Endothelial cell (in vitro differentiated cells): ENCODE data around the gene ENSA. TPM values are rescaled to one million over a fixed set of nuclear protein-coding genes. Genes with fewer than 3 reads are reported as not detected.
A peak's percentile ranks its signal among the peaks of the same experiment; 100 is the strongest.

Experiments
- DNase-seq: peaks from one replicate; pipeline ENCODE4 v3.0.0; 2021; ENCODE audit warnings: low spot score
- H3K27ac Mint-ChIP-seq: one replicate; pipeline ENCODE4 v1.8.0; 2021; ENCODE audit warnings: mixed read lengths, inconsistent platforms; ENCODE audit not compliant: unreplicated experiment
- H3K27me3 Mint-ChIP-seq: one replicate; pipeline ENCODE4 v1.8.0; 2021; ENCODE audit warnings: mild to moderate bottlenecking, moderate library complexity, mixed read lengths, inconsistent platforms; ENCODE audit not compliant: unreplicated experiment
- H3K36me3 Mint-ChIP-seq: one replicate; pipeline ENCODE4 v1.8.0; 2021; ENCODE audit warnings: mild to moderate bottlenecking, low read depth, mixed read lengths, inconsistent platforms; ENCODE audit not compliant: unreplicated experiment
- H3K4me1 Mint-ChIP-seq: one replicate; pipeline ENCODE4 v1.8.0; 2021; ENCODE audit warnings: mild to moderate bottlenecking, mixed read lengths, inconsistent platforms; ENCODE audit not compliant: unreplicated experiment
- H3K4me3 Mint-ChIP-seq: one replicate; pipeline ENCODE4 v1.8.0; 2021; ENCODE audit warnings: mild to moderate bottlenecking, mixed read lengths, inconsistent platforms; ENCODE audit not compliant: unreplicated experiment
- H3K9me3 Mint-ChIP-seq: one replicate; pipeline ENCODE4 v1.8.0; 2021; ENCODE audit warnings: mixed read lengths, inconsistent platforms; ENCODE audit not compliant: unreplicated experiment
- long read RNA-seq: library from polyadenylated mRNA; unstranded; transcript quantifications from one replicate; pipeline ENCODE4 v2.0.0, GENCODE V29; 2020; ENCODE audit not compliant: unreplicated experiment
- total RNA-seq: library from RNA; stranded (reverse); fragmentation: NEBNext Ultra II Directional; extraction: Animal tissue kit (Norgen Biotek cat#: 25700); gene quantifications from one replicate; pipeline ENCODE4 v1.2.1, GENCODE V29; 2021; ENCODE audit not compliant: unreplicated experiment
- TF ChIP-seq, protein P1 (sequence below): fragments of 200-600 bp; sonication (generic); IDR thresholded peaks from one replicate; pipeline ENCODE4 v1.5.0; 2021; ENCODE audit warnings: antibody characterized with exemption; ENCODE audit not compliant: unreplicated experiment

ENSA gene, protein sequence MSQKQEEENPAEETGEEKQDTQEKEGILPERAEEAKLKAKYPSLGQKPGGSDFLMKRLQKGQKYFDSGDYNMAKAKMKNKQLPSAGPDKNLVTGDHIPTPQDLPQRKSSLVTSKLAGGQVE
- total RNA-seq = 200 TPM
- long read RNA-seq, transcript ENSA-201 (3 exons, 2,818 nt) = minor isoform, 9 of 35 reads
- long read RNA-seq, transcript ENSA-207 (2 exons, 703 nt) = minor isoform, 5 of 35 reads
- long read RNA-seq, transcript ENSA-208 (4 exons, 2,085 nt) = major isoform, 19 of 35 reads
- long read RNA-seq, partial matches to known transcripts = 0 of 35 reads
- long read RNA-seq, other reads (novel, unspliced or antisense) = 1 of 35 reads

DNA sequence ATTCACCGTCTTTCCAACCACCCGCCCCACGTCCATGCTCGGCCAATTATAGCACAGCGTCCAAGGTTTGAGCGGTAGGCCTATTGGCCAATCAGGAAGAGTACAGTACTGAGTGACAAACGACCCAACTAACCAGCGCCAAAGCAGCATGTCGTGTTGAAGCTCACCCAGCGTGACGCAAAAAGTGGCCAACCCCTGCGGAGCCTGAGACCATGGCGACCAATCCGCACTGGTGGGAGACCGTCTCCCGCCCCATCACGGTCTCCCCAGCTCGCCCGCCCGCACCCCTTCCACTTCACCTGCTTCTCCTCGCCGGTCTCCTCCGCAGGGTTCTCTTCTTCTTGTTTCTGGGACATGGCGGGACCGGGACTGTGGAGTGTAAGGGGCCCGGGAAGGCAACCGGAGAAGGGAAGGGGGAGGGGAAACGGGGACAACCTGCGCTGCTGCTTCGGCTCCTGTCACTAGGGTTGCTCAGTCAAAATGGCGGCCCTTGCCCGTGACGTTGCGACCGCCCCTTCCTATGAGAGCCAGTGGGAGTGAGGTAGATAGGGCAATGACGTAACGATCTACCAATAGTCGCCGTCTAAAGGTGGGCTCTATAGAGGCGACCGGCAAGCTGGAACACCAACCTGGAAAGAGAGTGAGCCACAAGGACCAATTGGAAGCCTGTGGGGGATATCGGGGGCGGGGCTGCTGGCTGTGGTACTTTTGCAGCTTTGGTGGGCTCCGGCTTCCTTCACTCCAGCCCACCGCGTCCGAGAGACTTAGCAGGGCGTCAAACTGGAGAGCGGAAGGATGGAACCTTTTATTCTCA lies at the start of gene ENSA:
ENSA (minus strand) TSS at position 498 of the 814 bp plus-strand sequence; CDS start at position 356, 142 bp downstream.
- Mint-ChIP-seq H3K9me3 (no peaks in the 10 kb centered on the region), H3K4me3 (no peak within 1 kb of the TSS), H3K36me3 (peaks cover 28% of the 10 kb centered on the region), H3K4me1 (peaks cover 31% of the 10 kb centered on the region), H3K27me3 (no peaks in the 10 kb centered on the region), H3K27ac (no peak within 1 kb of the TSS)
- TF ChIP-seq, protein P1, sequence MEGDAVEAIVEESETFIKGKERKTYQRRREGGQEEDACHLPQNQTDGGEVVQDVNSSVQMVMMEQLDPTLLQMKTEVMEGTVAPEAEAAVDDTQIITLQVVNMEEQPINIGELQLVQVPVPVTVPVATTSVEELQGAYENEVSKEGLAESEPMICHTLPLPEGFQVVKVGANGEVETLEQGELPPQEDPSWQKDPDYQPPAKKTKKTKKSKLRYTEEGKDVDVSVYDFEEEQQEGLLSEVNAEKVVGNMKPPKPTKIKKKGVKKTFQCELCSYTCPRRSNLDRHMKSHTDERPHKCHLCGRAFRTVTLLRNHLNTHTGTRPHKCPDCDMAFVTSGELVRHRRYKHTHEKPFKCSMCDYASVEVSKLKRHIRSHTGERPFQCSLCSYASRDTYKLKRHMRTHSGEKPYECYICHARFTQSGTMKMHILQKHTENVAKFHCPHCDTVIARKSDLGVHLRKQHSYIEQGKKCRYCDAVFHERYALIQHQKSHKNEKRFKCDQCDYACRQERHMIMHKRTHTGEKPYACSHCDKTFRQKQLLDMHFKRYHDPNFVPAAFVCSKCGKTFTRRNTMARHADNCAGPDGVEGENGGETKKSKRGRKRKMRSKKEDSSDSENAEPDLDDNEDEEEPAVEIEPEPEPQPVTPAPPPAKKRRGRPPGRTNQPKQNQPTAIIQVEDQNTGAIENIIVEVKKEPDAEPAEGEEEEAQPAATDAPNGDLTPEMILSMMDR = no peak
- peak; percentile 85 for DNase-seq

DNA sequence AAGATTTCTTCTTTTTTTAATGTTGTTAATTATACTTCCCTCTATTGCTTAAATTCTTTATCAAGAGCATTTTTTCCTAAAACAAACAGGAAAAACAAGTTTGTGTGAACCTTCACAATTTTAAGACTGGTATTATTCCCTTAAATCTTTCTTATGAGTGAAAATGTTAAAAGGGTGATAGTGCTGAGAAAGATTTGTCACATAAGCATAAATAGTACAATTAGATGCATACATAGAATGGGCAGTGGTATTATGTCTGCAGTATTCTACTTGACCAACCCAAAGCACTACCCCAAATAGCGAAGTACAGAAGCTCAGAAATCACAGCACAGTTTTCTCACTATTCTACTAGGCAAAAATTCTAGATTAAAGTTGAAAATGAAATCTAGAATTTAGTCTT lies 49.6 kb upstream of the ENSA start:
- no peaks in the 10 kb centered on the region for H3K27me3 Mint-ChIP-seq
- no peak overlapping the region for H3K4me3 Mint-ChIP-seq
- H3K9me3 Mint-ChIP-seq = no peaks in the 10 kb centered on the region
- no peak overlapping the region for H3K27ac Mint-ChIP-seq
- no peak for DNase-seq
- TF ChIP-seq, protein P1 = no peak
- peaks cover 5% of the 10 kb centered on the region for H3K4me1 Mint-ChIP-seq
- H3K36me3 Mint-ChIP-seq = no peaks in the 10 kb centered on the region

DNA sequence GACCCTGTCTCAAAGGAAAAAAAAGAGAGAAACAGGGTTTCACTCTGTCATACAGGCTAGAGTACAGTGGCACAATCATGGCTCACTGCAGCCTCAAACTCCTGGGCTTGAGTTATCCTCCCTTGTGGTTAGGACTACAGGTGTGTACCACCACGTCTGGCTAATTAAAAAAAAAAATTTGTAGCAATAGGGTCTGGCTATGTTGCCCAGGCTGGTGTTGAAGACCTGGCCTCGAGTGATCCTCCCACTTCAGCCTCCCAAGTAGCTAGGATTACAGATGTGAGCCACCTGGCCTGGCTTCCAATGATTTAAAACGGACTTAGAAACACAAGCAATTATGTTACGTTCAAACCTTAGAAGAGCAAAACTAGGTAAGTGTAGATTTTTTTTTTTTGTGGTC lies 45.5 kb upstream of the ENSA start:
- H3K36me3 Mint-ChIP-seq = no peaks in the 10 kb centered on the region
- no peaks in the 10 kb centered on the region for H3K4me1 Mint-ChIP-seq
- H3K9me3 Mint-ChIP-seq = no peaks in the 10 kb centered on the region
- H3K27me3 Mint-ChIP-seq = no peaks in the 10 kb centered on the region
- TF ChIP-seq, protein P1 = no peak
- H3K4me3 Mint-ChIP-seq = no peak overlapping the region
- H3K27ac Mint-ChIP-seq = no peak overlapping the region
- no peak for DNase-seq

GRCh38 chr1:150663321-150663720 lies 33.9 kb upstream of the ENSA start:
- Mint-ChIP-seq H3K36me3 (peaks cover 24% of the 10 kb centered on the region), H3K27ac (no peak overlapping the region), H3K27me3 (no peaks in the 10 kb centered on the region), H3K4me1 (peaks cover 11% of the 10 kb centered on the region), H3K4me3 (no peak overlapping the region), H3K9me3 (no peaks in the 10 kb centered on the region)
- no peak for DNase-seq
- TF ChIP-seq, protein P1 = no peak

DNA sequence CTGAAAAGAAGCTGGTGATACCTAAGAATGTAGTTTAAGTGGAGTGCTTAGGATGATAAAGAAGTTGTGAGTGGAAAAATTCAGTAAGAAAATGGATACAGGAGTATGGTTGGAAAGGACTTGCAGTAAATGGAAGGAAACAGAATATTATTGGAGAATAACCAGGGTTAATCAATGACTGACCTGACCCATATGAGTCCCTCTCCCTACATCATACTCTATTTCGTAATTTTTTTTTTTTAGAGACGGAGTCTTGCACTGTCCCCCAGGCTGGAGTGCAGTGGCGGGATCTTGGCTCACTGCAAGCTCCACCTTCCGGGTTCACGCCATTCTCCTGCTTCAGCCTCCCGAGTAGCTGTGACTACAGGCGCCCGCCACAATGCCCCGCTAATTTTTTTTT lies 33.4 kb upstream of the ENSA start:
- Mint-ChIP-seq H3K27me3 (no peaks in the 10 kb centered on the region), H3K36me3 (peaks cover 24% of the 10 kb centered on the region), H3K9me3 (no peaks in the 10 kb centered on the region), H3K4me1 (peaks cover 11% of the 10 kb centered on the region), H3K27ac (peak overlapping the region; percentile 61), H3K4me3 (no peak overlapping the region)
- DNase-seq = no peak
- TF ChIP-seq, protein P1 = no peak
